GM18499 (cell line): ENCODE data around the gene TRIM32.
"Not testable (repeated sequence)": the region's sequence is repeated elsewhere in the genome, so short reads cannot be mapped to it uniquely, and the experiment has no call there.

Experiments used
- ATAC-seq: cut with Tn5 transposase; IDR thresholded peaks from one replicate; pipeline ENCODE4 v1.9.1; 2021; ENCODE audit warnings: moderate number of reproducible peaks; ENCODE audit not compliant: insufficient read depth, unreplicated experiment

Gene TRIM32

DNA sequence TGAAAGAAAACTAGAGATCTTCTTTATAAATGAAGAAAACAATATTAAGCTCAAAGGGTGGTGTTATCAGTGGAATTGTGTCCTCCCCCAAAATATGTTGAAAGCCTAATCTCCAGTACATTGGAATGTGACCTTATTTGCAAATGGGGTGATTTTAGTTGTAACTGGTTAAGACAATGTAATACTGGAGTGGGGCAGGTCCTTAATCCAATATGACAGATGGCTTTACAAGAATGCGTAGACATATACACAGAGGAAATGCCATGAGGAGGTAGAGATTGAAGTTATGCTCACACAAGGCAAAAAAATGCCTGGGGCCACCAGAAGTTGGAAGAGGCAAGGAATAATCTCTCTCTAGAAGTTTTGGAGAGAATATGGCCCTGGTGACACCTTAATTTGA, 13.7 kb upstream of the TRIM32 start:
- ATAC-seq = no peak

DNA sequence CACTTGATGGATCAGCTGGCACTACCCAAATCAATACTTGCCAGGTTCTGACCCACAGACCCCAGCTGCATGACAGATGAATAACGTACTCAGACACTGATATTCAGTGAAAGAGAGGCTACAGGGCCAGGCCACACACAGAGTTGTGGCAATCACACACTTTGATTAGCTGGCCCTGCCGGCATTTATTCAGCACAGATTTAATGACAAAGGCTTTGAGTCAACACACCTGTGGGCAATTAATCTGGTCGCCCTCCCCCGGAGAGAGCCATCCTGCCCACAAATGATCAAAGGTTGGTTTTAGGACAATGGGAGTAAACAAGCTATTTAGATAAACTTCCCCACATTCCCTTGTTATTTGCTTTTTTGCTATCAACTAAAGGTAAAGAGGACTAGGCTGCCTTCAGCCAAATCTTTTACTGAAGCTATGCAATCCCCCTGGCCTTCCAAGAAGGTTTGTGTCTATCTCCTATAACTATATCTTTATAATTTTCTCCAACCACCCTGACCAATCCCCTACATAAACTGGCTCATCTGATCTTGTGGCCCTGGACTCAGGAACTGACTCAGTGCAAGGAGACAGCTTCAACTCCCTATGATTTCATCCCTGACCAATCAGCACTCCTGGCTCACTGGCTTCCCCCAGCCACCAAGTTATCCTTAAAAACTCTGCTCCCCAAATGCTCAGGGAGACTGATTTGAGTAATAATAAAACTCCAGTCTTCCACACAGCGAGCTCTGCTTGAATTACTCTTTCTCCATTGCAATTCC, 12.7 kb upstream of the TRIM32 start:
- ATAC-seq = no peak

- ATAC-seq = no peak
Measured at GRCh38 chr9:116683535-116683934, 3.6 kb upstream of the TRIM32 start.

DNA sequence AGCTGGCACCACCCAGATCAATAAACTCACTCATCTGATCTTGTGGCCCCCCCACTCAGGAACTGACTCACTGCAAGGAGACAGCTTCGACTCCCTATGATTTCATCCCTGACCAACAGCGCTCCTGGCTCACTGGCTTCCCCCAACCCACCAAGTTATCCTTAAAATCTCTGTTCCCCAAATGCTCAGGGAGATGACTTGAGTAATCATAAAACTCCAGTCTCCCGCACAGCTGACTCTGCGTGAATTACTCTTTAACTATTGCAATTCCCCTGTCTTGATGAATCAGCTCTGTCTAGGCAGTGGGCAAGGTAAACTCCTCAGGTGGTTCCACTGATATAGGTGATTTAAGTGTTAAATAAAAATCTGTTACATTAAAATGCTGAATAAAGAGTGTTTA, 1.9 kb upstream of the TRIM32 start:
- ATAC-seq = no peak

GRCh38 chr9:116686135-116686534, 970 bp upstream of the TRIM32 start:
- no peak for ATAC-seq

DNA sequence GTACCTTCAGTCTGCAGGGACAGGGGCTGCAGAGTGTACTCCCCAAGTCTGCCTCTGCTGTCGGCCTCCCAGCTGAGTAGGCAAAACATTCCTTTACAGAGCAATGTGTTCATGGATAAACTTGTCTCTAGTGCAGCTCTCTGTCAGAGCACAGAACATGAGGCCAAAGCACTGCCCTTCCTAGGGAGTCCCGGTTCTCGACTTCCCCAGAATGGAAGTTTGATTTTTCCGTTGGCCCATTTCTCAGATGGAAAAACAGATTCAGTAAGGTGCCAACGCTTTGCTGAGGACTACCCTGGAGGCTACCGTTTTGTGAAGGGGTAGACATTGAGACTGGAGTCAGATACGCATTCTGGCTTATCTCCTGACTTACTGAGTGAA, 422 bp upstream of the TRIM32 start:
- ATAC-seq = peak; percentile 25

DNA sequence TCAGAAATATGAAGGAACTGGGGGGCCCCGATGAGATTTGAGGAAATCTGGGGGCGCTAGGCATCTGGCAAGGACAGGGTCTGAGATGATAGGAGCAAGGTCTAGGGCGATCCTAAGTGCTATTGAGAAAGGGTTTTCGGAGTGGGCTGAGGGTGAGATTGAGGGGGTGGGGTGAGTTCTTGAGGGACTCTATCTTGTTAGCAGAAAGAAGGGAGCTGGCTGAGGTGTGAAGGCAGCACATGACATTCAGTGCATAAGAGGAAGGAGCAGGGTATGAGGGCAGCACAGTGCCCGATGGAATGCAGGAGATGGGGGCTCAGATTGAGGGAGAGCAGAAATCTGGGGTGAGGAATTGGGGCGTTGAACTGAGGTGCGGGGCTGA, 640 bp downstream of the TRIM32 start:
- ATAC-seq = no peak

GRCh38 chr9:116688806-116689485, 1.8 kb downstream of the TRIM32 start:
- no peak for ATAC-seq

DNA sequence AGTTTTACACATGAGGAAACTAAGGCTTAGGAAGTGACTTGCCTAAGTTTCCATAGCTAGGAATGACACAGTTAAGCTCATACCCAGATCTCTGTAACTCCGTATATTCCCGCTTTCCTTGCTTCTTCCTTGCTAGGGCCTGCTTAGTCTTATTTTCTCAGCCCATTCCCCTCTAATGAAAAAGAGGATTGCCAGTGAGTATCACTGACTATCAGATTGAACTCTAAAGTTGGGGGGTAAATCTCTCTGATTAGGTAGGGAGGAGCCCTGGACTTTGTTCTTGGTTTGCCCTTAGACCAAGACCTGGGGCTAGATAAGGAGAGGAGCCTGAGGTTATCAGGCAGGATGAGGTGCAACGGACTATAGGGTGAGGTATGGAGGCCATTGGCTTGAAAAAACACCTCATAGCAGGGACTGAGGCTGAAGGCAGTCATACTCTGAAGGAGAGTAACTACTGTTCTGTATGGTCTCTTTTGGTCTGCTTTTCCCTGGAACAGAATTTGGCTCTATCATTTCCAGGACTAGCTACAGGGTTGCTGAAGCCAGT, 2.5 kb downstream of the TRIM32 start:
- no peak for ATAC-seq

- not testable (repeated sequence) for ATAC-seq
Measured at GRCh38 chr9:116690805-116691204, 3.7 kb downstream of the TRIM32 start.

- ATAC-seq = no peak
Measured at GRCh38 chr9:116691607-116692006, 4.5 kb downstream of the TRIM32 start.

GRCh38 chr9:116692616-116693015, 5.5 kb downstream of the TRIM32 start:
- no peak for ATAC-seq

- ATAC-seq = no peak
Measured at GRCh38 chr9:116693233-116693731, 6.2 kb downstream of the TRIM32 start.

DNA sequence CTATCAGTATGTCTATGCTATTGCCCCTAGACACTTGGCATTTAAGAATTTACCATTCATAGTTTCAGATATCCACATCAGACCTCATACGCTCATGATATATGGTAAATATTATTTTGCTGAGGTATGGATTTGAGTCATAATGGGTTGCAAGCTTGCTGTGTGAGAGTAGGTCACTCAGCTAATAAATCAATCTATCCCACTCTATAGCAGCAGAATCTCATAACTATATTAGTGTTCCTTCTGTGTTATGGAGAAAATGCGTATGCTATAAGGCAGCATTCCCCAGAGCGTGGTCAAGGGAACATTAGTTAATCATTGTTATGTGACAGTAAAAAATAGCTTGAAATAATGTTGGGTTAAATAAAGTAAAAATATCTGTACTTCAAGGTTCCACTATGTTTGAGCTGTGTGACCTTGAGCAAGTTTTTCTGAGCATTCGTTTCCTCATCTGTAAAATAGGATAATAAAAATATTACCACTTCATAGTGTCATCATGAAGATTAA, 7.7 kb downstream of the TRIM32 start:
- no peak for ATAC-seq

DNA sequence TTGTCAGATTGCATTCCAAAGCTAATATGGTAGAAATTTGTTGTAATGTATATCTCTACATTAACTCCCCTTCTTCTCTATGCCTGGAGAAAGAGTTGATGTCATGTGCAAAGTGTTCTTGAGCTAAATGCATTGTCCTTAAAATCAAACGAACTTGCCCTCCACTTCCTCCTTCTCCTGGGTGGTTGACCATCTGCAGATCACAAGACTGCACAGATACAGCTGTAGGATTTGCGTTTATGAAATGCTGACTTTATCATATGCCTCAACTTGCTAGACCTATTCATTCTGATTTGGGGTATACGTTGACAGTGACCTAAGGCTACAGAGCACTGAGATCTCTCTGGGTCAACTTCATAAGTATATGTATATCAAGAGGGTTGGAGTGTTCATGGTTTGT, 8.3 kb downstream of the TRIM32 start:
- no peak for ATAC-seq

DNA sequence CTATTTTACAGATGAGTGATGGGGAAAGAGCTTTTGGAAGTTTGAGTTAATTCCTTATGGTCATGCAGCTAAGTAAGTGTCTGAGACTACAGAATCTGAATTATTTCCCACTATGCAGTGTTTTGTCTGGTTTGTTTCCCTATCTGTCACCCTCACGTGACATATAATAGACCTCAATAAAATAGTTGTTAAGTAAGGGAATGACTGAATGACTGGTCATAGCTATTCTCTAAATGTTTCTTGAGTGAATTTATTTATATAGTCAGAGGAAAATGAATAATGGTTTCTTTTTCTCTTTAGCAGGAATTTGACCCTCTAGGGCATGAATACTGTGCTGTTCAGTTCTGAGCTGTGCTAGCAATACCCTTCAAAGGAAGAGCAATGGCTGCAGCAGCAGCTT, 10.3 kb downstream of the TRIM32 start:
- no peak for ATAC-seq

DNA sequence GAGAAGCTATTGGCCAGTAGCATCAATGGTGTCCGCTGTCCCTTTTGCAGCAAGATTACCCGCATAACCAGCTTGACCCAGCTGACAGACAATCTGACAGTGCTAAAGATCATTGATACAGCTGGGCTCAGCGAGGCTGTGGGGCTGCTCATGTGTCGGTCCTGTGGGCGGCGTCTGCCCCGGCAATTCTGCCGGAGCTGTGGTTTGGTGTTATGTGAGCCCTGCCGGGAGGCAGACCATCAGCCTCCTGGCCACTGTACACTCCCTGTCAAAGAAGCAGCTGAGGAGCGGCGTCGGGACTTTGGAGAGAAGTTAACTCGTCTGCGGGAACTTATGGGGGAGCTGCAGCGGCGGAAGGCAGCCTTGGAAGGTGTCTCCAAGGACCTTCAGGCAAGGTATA, 10.8 kb downstream of the TRIM32 start:
- ATAC-seq = no peak

DNA sequence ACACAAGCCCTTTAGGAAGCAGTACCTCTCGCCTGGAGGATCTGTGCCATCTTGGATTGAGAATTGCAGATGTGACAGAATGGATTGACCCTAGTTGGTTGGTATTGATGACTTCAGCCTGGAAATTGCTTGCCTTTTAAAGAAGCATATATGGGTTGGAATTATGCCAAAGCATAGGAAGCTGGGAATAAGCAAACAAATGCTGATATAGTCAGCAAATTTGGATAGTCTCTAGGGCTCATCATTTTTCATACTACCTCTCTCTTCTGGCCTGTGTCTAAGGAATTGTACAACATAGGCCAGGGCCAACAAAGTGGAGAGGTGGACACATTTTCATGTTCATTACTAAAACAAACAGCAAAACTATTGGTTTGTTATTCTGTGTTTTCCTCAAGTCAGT, 13.2 kb downstream of the TRIM32 start:
- no peak for ATAC-seq

GRCh38 chr9:116700882-116701865, 14.1 kb downstream of the TRIM32 start:
- no peak for ATAC-seq

GRCh38 chr9:116701940-116702642, 15.0 kb downstream of the TRIM32 start:
- no peak for ATAC-seq
